Activated CD8-positive, alpha-beta memory T cell treated with anti-CD3 and anti-CD28 coated beads for 36 hours (primary cell): ENCODE measurements around the gene SMNDC1. TPM values are rescaled to one million over a fixed set of nuclear protein-coding genes. Genes with fewer than 3 reads are reported as not detected.

Source experiments
- CTCF ChIA-PET: fragments of 350-600 bp; sonication (Branson Sonifier 250); formaldehyde crosslinking; loops from one replicate; lab custom pipeline; 2021; ENCODE audit warnings: antibody characterized with exemption; lab: Charles Lee
- POLR2A ChIA-PET: fragments of 350-600 bp; sonication (Branson Sonifier 250); formaldehyde crosslinking; loops from one replicate; lab custom pipeline; 2021; ENCODE audit warnings: antibody characterized with exemption; lab: Charles Lee
- total RNA-seq, 2 experiments: library from RNA; stranded (reverse); gene quantifications; one replicate each; pipeline ENCODE4 v1.2.3, GENCODE V29; 2021

SMNDC1 gene
- total RNA-seq, 2 experiments from 2014 or later = 53.6 to 59.4 TPM

GRCh38 chr10:110305767-110306451, 1.2 kb upstream of the SMNDC1 start:
- POLR2A ChIA-PET = interaction anchor here (0.7 to 1.6 kb wide), 7 partner anchors 47 to 261 kb away, joined by 3 to 8 read pairs (median 4); no protein-coding TSS in a partner anchor
- CTCF ChIA-PET = interaction anchor here (0.7 to 2.5 kb wide), 17 partner anchors 31 to 400 kb away, joined by 3 to 10 read pairs (median 3); no protein-coding TSS in a partner anchor

DNA sequence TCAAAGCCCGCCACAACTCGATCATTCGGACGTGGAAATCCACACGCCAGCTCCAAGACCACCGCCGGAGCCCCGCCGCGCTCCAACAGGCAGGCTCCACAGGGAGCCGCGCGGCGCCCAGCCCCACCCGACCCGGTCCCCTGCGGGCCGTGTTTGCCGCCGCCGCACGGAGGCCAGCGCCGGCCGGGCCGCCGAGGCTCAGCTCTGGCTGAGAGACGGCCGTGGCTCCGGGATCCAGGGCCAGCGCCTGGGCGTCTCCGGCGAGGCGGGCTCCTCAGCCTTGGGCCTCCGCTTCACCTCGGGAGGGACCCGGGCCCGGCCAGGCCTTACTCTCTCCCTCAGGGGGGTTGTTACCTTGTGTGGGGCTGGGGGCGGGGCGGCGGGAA, 333 bp downstream of the SMNDC1 start:
- CTCF ChIA-PET = interaction anchor here (0.7 to 1.5 kb wide), 8 partner anchors 113 to 296 kb away, joined by 3 to 4 read pairs (median 3); no protein-coding TSS in a partner anchor
- POLR2A ChIA-PET = interaction anchor here (0.6 to 1.5 kb wide), 5 partner anchors 51 to 286 kb away, joined by 3 to 6 read pairs (median 4); partner anchors contain the start of gene DUSP5

DNA sequence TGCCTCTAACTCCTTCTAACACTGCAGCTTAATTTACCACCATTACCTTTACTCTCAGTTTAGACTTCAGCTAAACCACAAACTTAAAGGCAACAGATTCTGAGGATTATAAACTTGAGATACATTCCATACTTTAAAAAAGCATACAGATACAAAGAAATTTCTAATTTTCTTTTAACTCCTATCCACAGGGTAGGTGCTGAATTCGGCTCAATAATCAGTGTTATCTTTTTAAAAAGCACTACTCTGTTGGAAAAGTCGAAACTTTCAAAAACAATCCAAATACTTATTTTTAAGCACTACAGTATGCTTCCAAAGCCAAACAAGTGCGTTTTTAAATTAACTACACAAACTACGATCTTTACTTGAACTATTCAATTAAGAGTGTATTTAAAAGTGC, 1.0 kb downstream of the SMNDC1 start:
- ChIA-PET POLR2A (interaction anchor here (0.6 to 1.5 kb wide), 3 partner anchors 52 to 193 kb away, joined by 3 to 6 read pairs (median 5); partner anchors contain the start of gene DUSP5), CTCF (no interaction called here)

- CTCF ChIA-PET = no interaction called here
Observed at GRCh38 chr10:110300486-110300986, 4.2 kb downstream of the SMNDC1 start.

GRCh38 chr10:110296966-110297365, 7.8 kb downstream of the SMNDC1 start:
- POLR2A ChIA-PET = no interaction called here
- CTCF ChIA-PET = interaction anchor here (0.7 kb wide), 1 partner anchor 318 kb away, joined by 3 read pairs; no protein-coding TSS in a partner anchor

More at GRCh38 chr10:110300486-110300986, 4.2 kb downstream of the SMNDC1 start:
- POLR2A ChIA-PET = no interaction called here

DNA sequence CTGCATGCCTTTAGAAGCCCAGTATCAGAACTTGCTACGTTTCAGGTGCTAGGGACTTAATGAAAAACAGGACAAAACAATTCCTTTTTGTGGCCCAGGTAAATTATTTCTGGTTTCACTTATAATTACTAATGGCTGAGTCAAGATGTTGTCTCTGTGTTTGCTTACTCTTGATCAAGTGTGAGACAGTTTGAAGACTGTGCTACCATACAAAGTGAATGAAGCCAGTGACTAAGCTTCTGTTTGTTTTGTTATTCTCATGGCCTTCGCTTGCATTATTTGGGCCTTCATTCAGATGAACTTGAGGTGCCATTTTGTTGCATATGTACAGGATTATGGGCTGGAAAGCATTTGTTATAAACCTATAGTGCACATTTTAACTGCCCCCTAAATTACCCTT, 17.9 kb downstream of the SMNDC1 start:
- POLR2A ChIA-PET = no interaction called here

GRCh38 chr10:110285501-110285900, 19.2 kb downstream of the SMNDC1 start:
- ChIA-PET POLR2A (no interaction called here), CTCF (interaction anchor here (0.9 to 1.4 kb wide), 2 partner anchors 22 to 148 kb away, joined by 3 to 4 read pairs; no protein-coding TSS in a partner anchor)

More for the DNA sequence above, 17.9 kb downstream of the SMNDC1 start:
- CTCF ChIA-PET = no interaction called here

DNA sequence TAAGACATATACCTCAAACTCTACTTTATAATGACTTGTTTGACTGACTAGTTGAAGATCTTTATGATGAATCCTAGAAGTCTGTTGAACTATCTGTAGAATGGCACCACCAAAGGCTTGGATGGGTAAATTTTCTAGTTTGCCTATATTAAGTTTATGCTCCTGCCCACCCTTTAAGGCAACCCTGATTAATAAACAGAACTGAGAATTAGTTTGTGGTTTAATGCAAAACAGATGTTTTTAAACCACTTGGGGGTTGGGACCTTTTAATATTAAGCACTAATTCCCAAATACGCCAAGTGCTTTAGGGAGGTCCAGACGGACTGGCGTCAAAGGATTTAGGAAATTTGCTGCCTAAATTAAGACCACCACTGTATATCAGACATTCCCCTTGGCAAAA, 20.5 kb downstream of the SMNDC1 start:
- POLR2A ChIA-PET = no interaction called here
- CTCF ChIA-PET = interaction anchor here (1.4 kb wide), 1 partner anchor 147 kb away, joined by 4 read pairs; no protein-coding TSS in a partner anchor

GRCh38 chr10:110279407-110279986, 25.2 kb downstream of the SMNDC1 start:
- ChIA-PET CTCF (interaction anchor here (0.7 to 1.6 kb wide), 12 partner anchors 12 to 174 kb away, joined by 3 to 8 read pairs (median 4); no protein-coding TSS in a partner anchor), POLR2A (interaction anchor here (0.6 kb wide), 1 partner anchor 71 kb away, joined by 10 read pairs; no protein-coding TSS in a partner anchor)

DNA sequence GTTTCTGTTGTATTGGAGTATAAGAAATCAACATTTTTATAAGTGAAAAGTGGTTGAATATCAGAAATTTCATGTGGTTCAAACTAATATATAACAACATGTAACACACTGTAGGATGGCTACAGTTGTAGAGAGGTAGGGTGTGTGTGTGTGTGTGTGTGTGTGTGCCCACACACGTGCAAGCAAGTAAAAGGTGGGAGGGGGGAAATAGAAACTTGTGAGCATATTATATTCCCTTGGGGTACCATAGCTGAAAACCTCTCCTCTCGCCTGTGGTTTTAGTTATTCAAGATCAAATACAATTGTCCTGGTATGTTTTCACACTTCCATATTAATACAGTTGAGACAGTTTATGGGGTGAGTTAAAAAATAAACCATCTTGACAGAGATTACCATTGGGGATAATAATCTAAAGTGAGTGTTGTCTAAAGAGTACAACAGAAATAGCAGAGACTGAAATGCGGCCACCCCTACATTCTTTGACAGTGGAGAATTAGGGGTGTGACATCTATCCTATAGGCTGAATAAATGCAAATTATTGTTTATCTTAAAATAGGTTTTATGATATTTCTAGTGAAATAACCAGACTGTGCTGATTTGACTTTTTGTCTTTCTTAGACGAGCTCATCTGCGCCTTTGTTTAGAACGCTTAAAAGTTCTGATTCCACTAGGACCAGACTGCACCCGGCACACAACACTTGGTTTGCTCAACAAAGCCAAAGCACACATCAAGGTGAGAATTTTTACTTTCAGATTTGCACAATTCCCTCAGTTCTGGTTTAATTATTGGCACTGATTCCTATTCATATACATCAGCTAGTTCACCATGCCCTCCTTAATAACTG, 25.9 kb downstream of the SMNDC1 start:
- POLR2A ChIA-PET = interaction anchor here (0.6 kb wide), 2 partner anchors 28 to 70 kb away, joined by 3 to 10 read pairs; no protein-coding TSS in a partner anchor
- CTCF ChIA-PET = interaction anchor here (0.6 to 1.6 kb wide), 10 partner anchors 13 to 268 kb away, joined by 3 to 8 read pairs (median 4); no protein-coding TSS in a partner anchor

DNA sequence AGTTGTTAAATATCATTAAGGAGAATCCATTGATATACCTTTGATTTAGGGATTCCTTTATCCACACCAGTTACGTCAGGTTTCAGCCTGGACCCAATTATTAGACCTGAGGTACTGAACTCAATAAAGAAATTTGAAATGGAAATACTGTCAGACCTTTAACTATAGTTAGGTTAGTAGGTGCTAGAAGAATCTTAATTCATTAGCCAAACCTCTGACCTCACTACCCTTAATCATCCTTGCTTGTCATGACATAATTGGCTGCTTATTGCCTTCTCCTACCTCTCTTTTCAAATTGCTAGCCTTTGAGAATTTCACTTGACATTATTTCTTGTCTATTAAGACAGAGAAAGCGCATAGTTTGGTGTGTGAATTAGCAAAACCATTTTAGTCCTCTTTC, 27.1 kb downstream of the SMNDC1 start:
- POLR2A ChIA-PET = no interaction called here
- CTCF ChIA-PET = no interaction called here

GRCh38 chr10:110276603-110277002, 28.1 kb downstream of the SMNDC1 start:
- ChIA-PET CTCF (no interaction called here), POLR2A (no interaction called here)

GRCh38 chr10:110275128-110275729, 29.5 kb downstream of the SMNDC1 start:
- ChIA-PET POLR2A (no interaction called here), CTCF (interaction anchor here (0.9 kb wide), 1 partner anchor 69 kb away, joined by 4 read pairs; no protein-coding TSS in a partner anchor)

DNA sequence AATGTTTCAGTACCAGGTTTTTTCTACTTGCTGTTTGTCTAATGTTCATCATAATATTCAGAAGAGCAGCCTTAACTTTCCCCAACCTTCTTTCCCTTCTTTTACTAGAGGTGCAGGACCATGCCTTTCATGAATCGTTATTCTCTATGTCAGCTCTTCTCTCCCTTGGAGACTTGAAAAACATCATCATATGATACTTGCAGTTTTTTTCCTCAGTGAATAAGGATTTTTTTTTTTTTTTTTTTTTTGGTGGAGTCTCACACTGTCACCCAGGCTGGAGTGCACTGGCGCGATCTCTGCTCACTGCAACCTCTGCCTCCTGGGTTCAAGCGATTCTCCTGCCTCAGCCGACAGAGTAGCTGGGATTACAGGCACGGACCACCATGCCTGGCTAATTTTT, 30.1 kb downstream of the SMNDC1 start:
- POLR2A ChIA-PET = no interaction called here
- CTCF ChIA-PET = interaction anchor here (0.6 to 1.0 kb wide), 4 partner anchors 8 to 133 kb away, joined by 3 to 6 read pairs (median 4); no protein-coding TSS in a partner anchor

- POLR2A ChIA-PET = interaction anchor here (1.6 kb wide), 1 partner anchor 64 kb away, joined by 6 read pairs; no protein-coding TSS in a partner anchor
Observed at GRCh38 chr10:110274072-110274627, 30.6 kb downstream of the SMNDC1 start.

GRCh38 chr10:110273474-110273873, 31.2 kb downstream of the SMNDC1 start:
- ChIA-PET POLR2A (interaction anchor here (0.7 to 1.6 kb wide), 2 partner anchors 18 to 63 kb away, joined by 6 to 18 read pairs; no protein-coding TSS in a partner anchor), CTCF (interaction anchor here (1.8 kb wide), 1 partner anchor 14 kb away, joined by 4 read pairs; no protein-coding TSS in a partner anchor)

More at GRCh38 chr10:110274072-110274627, 30.6 kb downstream of the SMNDC1 start:
- CTCF ChIA-PET = interaction anchor here (0.6 to 1.8 kb wide), 4 partner anchors 9 to 133 kb away, joined by 3 to 6 read pairs (median 4); no protein-coding TSS in a partner anchor

DNA sequence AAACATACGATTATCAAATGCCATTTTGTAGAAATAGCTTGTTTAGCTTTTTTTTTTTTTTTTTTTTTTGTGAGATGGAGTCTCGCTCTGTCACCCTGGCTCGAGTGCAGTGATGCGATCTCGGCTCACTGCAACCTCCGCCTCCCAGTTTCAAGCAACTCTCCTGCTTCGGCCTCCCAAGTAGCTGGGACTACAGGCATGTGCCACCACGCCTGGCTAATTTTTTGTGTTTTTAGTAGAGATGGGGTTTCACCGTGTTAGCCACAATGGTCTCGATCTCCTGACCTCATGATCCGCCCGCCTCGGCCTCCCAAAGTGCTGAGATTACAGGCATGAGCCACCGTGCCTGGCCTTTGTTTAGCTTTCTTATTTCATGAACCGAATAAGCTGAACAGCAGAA, 31.7 kb downstream of the SMNDC1 start:
- ChIA-PET CTCF (interaction anchor here (1.8 kb wide), 1 partner anchor 14 kb away, joined by 4 read pairs; no protein-coding TSS in a partner anchor), POLR2A (interaction anchor here (0.6 to 1.6 kb wide), 3 partner anchors 18 to 592 kb away, joined by 4 to 18 read pairs (median 6); no protein-coding TSS in a partner anchor)
